MM.1S (cell line): ENCODE results near the gene CRTC2.

Source experiments
- DNase-seq: peaks from one replicate; pipeline ENCODE4 v3.0.0-alpha.2; 2015
- H2AFZ ChIP-seq: fragments of 300-600 bp; sonication (generic); 2 replicates; pipeline ENCODE4 v1.6.0; 2016; ENCODE audit warnings: antibody characterized with exemption, low read length
- H3F3A ChIP-seq: fragments of 300-600 bp; sonication (generic); 2 replicates; pipeline ENCODE4 v1.6.1; 2016; ENCODE audit warnings: mild to moderate bottlenecking, antibody characterized with exemption, low read length, moderate library complexity, mixed read lengths; ENCODE audit not compliant: insufficient read depth
- H3K27ac ChIP-seq: fragments of 300-600 bp; sonication (generic); 2 replicates; pipeline ENCODE4 v1.5.1; 2016; ENCODE audit warnings: mild to moderate bottlenecking, low read length
- H3K27me3 ChIP-seq: fragments of 300-600 bp; sonication (generic); replicated peaks from 2 replicates; pipeline ENCODE4 v1.6.0; 2016; ENCODE audit warnings: low read length; ENCODE audit not compliant: insufficient read depth
- H3K36me3 ChIP-seq: fragments of 300-600 bp; sonication (generic); replicated peaks from 2 replicates; pipeline ENCODE4 v1.6.1; 2016; ENCODE audit warnings: mild to moderate bottlenecking, low read length, mixed read lengths; ENCODE audit not compliant: insufficient read depth
- H3K4me1 ChIP-seq: fragments of 300-600 bp; sonication (generic); 2 replicates; pipeline ENCODE4 v1.6.1; 2016; ENCODE audit warnings: low read length, mixed read lengths
- H3K4me2 ChIP-seq: fragments of 300-600 bp; sonication (generic); 2 replicates; pipeline ENCODE4 v1.6.0; 2016; ENCODE audit warnings: low read depth, low read length
- H3K4me3 ChIP-seq: fragments of 300-600 bp; sonication (generic); 2 replicates; pipeline ENCODE4 v1.5.1; 2016; ENCODE audit warnings: low read length, mixed read lengths
- H3K79me2 ChIP-seq: fragments of 300-600 bp; sonication (generic); 2 replicates; pipeline ENCODE4 v1.6.1; 2016; ENCODE audit warnings: mixed run types, low read length, mixed read lengths
- H3K9ac ChIP-seq: fragments of 300-600 bp; sonication (generic); 2 replicates; pipeline ENCODE4 v1.6.1; 2016; ENCODE audit warnings: low read length, mixed read lengths
- H3K9me2 ChIP-seq: fragments of 300-600 bp; sonication (generic); replicated peaks from 2 replicates; pipeline ENCODE4 v1.6.1; 2016; ENCODE audit warnings: mild to moderate bottlenecking, low read length, mixed read lengths; ENCODE audit not compliant: insufficient read depth
- H3K9me3 ChIP-seq: fragments of 300-600 bp; sonication (generic); replicated peaks from 2 replicates; pipeline ENCODE4 v1.6.1; 2016; ENCODE audit warnings: mild to moderate bottlenecking, low read length, mixed read lengths; ENCODE audit not compliant: insufficient read depth
- H4K20me1 ChIP-seq: fragments of 300-600 bp; sonication (generic); 2 replicates; pipeline ENCODE4 v1.6.1; 2016; ENCODE audit warnings: mild to moderate bottlenecking, low read length, moderate library complexity, mixed read lengths; ENCODE audit not compliant: insufficient read depth
- EZH2 ChIP-seq: fragments of 300-600 bp; sonication (generic); optimal IDR thresholded peaks from 2 replicates; pipeline ENCODE3; 2017; ENCODE audit warnings: low read depth, mild to moderate bottlenecking, antibody characterized with exemption, low read length, mixed read lengths
- EZH2phosphoT487 ChIP-seq: fragments of 300-600 bp; sonication (generic); IDR thresholded peaks from 2 replicates; pipeline ENCODE4 v1.6.1; 2018; ENCODE audit warnings: antibody characterized with exemption, low read length
- TF ChIP-seq, protein P1 (sequence below): fragments of 300-600 bp; sonication (generic); IDR thresholded peaks from 2 replicates; pipeline ENCODE4 v1.5.1; 2016; ENCODE audit warnings: antibody characterized with exemption, low read length, mixed read lengths

The CRTC2 gene

DNA sequence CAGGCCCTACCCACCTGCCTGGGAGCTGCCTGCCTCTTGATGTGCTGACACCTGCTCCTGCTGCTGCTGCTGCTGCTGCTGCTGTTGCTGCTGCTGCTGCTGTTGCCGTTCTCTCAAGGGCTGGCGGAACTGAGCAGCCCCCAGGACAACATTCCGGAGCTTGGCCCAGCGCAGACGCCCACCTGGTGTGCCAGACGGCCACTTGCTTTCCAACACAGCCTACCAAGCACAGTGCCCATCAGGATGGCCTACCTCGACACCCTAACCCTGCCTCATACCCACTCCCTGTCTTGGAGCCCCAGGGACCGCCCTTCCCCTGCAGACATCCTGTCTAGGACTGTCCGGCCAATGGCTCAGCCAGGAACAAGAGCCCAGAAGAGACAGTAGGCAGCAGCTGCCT lies 23.7 kb downstream of the CRTC2 start:
- Histone ChIP-seq H3K27me3 (no peaks in the 10 kb centered on the region), H3K36me3 (no peaks in the 10 kb centered on the region; the same call in none of the 2 replicates), H4K20me1 (no peaks in the 10 kb centered on the region), H3K79me2 (no peaks in the 10 kb centered on the region), H3F3A (no peaks in the 10 kb centered on the region), H3K4me3 (no peak overlapping the region), H2AFZ (no peak overlapping the region), H3K4me1 (no peaks in the 10 kb centered on the region), H3K9ac (no peak overlapping the region), H3K9me2 (no peaks in the 10 kb centered on the region), H3K27ac (no peak overlapping the region), H3K4me2 (no peak overlapping the region), H3K9me3 (no peaks in the 10 kb centered on the region)
- DNase-seq = no peak
- TF ChIP-seq EZH2phosphoT487 (no peak), EZH2 (no peak)
- TF ChIP-seq, protein P1, sequence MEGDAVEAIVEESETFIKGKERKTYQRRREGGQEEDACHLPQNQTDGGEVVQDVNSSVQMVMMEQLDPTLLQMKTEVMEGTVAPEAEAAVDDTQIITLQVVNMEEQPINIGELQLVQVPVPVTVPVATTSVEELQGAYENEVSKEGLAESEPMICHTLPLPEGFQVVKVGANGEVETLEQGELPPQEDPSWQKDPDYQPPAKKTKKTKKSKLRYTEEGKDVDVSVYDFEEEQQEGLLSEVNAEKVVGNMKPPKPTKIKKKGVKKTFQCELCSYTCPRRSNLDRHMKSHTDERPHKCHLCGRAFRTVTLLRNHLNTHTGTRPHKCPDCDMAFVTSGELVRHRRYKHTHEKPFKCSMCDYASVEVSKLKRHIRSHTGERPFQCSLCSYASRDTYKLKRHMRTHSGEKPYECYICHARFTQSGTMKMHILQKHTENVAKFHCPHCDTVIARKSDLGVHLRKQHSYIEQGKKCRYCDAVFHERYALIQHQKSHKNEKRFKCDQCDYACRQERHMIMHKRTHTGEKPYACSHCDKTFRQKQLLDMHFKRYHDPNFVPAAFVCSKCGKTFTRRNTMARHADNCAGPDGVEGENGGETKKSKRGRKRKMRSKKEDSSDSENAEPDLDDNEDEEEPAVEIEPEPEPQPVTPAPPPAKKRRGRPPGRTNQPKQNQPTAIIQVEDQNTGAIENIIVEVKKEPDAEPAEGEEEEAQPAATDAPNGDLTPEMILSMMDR = no peak

DNA sequence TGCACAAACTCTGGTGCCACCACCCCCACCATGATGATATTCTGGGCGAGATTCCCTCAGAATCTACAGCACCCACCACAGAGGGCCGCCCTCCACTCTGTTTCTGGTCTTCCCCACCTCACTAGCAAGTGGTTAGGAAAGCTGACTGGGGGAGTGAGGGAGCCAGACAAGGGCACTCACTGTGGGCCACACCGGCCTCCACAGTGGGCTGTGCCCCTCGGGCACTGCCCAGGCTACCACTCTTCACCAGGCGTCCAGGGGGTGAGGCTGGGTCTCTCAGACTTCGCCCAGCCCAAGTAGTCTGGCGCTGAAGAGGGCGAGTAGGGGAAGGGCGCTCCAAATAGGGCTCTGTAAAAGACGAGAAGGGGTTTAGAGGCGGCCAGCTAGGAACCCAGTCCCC lies 24.5 kb downstream of the CRTC2 start:
- Histone ChIP-seq H3K9me3 (no peaks in the 10 kb centered on the region), H3K27me3 (no peaks in the 10 kb centered on the region), H4K20me1 (no peaks in the 10 kb centered on the region), H3K4me3 (no peak overlapping the region), H3K9me2 (no peaks in the 10 kb centered on the region), H3K4me2 (no peak overlapping the region), H3K4me1 (no peaks in the 10 kb centered on the region), H2AFZ (no peak overlapping the region), H3K9ac (no peak overlapping the region), H3K36me3 (no peaks in the 10 kb centered on the region; the same call in none of the 2 replicates), H3K79me2 (no peaks in the 10 kb centered on the region), H3K27ac (no peak overlapping the region), H3F3A (no peaks in the 10 kb centered on the region)
- TF ChIP-seq, protein P1 = no peak
- TF ChIP-seq EZH2 = no peak
- TF ChIP-seq EZH2phosphoT487 = no peak
- DNase-seq = no peak

GRCh38 chr1:153933430-153933829 lies 25.0 kb downstream of the CRTC2 start:
- Histone ChIP-seq H4K20me1 (no peaks in the 10 kb centered on the region), H3K27me3 (no peaks in the 10 kb centered on the region), H2AFZ (no peak overlapping the region), H3K4me2 (no peak overlapping the region), H3K9ac (no peak overlapping the region), H3K36me3 (no peaks in the 10 kb centered on the region; the same call in none of the 2 replicates), H3K4me1 (no peaks in the 10 kb centered on the region), H3K9me2 (no peaks in the 10 kb centered on the region), H3K27ac (no peak overlapping the region), H3K4me3 (no peak overlapping the region), H3F3A (peaks cover 1% of the 10 kb centered on the region; the same call in 1 of the 2 replicates), H3K79me2 (no peaks in the 10 kb centered on the region), H3K9me3 (no peaks in the 10 kb centered on the region)
- TF ChIP-seq EZH2 (no peak), EZH2phosphoT487 (no peak)
- TF ChIP-seq, protein P1 = no peak
- no peak for DNase-seq
